GM06990 (cell line): ENCODE results near the gene PSMG4.
A peak's percentile ranks its signal among the peaks of the same experiment; 100 is the strongest.

Experiments used
- DNase-seq: peaks from one replicate; pipeline ENCODE4 v3.0.0-alpha.2; 2011; ENCODE audit not compliant: insufficient read length; ENCODE audit errors: extremely low read depth
- H3K27me3 ChIP-seq: replicated peaks from 2 replicates; pipeline ENCODE4 v1.6.0; 2011; ENCODE audit warnings: low read length; ENCODE audit not compliant: control insufficient read depth, insufficient read depth
- H3K36me3 ChIP-seq: 2 replicates; pipeline ENCODE4 v1.5.1; 2011; ENCODE audit warnings: low read length; ENCODE audit not compliant: control insufficient read depth, insufficient read depth
- H3K4me3 ChIP-seq: replicated peaks from 2 replicates; pipeline ENCODE4 v1.5.1; 2011; ENCODE audit warnings: low read depth, mild to moderate bottlenecking, control low read depth, low read length
- TF ChIP-seq, protein P1 (sequence below): IDR thresholded peaks from 2 replicates; pipeline ENCODE4 v1.5.1; 2011; ENCODE audit warnings: low read length, control low read depth, mild to moderate bottlenecking, inconsistent platforms; ENCODE audit not compliant: insufficient read depth, poor library complexity, severe bottlenecking

The PSMG4 gene, protein sequence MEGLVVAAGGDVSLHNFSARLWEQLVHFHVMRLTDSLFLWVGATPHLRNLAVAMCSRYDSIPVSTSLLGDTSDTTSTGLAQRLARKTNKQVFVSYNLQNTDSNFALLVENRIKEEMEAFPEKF

DNA sequence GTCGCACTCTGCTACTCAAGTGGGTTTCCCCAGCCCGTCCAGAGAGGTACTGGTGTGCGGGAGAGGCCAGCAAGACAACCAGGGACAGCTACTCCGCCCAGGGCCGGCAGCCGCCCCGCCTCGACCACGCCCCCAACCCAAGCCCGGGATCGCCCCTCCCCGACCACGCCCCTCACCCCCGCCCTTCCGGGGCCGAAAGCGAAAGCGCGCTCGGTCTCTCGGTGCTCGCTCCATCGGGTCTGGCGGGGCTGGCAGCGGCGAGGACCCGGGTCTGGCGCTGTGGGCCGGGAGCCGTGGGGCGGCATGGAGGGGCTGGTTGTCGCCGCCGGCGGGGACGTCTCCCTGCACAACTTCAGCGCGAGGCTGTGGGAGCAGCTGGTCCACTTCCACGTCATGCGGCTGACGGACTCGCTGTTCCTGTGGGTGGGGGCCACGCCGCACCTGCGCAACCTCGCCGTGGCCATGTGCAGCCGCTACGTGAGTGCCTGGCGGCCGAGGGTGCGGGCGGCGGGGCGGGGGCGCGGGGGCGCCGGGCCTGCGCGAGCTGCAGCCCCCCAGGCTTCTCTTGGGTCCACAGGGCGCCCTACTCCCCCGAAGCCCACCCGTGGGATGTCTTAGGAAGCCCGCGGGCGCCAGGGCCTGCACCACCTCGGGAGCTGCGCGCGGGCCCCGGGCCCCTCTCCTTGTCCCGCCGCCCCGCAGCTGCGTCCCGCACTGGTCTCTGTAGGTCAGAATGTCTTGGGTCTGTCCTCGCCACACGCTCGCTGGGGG lies at the start of gene PSMG4:
Gene PSMG4, plus strand, starts transcription at position 228 of the 771 bp plus-strand sequence. Its CDS starts 76 bp downstream, at position 304.
- Histone ChIP-seq H3K36me3 (peaks cover 7% of the 10 kb centered on the region), H3K4me3 (peak within 1 kb of the TSS; percentile 88), H3K27me3 (no peaks in the 10 kb centered on the region)
- peak; percentile 91 for DNase-seq
- TF ChIP-seq, protein P1, sequence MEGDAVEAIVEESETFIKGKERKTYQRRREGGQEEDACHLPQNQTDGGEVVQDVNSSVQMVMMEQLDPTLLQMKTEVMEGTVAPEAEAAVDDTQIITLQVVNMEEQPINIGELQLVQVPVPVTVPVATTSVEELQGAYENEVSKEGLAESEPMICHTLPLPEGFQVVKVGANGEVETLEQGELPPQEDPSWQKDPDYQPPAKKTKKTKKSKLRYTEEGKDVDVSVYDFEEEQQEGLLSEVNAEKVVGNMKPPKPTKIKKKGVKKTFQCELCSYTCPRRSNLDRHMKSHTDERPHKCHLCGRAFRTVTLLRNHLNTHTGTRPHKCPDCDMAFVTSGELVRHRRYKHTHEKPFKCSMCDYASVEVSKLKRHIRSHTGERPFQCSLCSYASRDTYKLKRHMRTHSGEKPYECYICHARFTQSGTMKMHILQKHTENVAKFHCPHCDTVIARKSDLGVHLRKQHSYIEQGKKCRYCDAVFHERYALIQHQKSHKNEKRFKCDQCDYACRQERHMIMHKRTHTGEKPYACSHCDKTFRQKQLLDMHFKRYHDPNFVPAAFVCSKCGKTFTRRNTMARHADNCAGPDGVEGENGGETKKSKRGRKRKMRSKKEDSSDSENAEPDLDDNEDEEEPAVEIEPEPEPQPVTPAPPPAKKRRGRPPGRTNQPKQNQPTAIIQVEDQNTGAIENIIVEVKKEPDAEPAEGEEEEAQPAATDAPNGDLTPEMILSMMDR = no peak

DNA sequence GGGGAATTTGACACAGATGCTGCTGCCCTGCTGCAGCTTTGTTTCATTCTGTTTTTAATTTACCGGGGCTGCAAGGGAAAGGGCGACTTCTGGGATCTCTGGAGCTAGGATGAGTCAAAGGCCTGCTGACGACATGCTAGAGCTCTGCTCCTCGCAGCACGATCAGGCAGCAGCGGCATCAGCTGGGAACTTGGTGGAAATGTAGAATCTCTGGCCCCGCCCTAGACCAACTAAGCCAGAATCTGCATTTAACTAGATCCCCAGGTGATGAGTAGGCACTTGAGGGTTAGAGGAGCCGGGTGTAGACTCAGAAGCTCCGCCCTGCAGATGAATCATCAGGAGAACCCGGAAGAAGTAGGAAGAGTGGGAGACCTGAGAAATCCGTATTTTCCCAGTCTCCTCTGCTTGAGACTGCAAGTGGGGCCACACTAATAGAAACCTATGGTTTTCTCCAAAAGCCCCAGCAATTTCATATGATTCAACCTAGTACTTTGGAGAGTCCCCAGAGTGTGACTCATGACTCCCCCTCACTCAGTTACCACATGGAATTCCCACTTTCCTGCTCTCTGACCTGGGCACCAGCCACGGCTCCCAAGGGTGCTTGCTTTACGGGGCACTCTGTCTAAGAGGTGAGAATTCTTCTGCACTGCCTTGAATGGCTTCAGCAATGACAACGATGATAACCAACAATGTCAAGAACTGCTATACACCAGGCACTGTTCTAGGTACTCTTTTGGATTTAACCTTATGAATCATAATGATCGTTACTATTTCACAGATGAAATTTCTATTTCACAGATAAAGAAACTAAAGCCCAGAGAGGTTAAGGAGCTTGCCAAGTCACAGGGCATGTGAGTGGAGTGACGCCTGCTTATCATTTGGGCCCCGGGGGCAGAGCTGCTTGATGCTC lies 49.4 kb upstream of the PSMG4 start:
- peak; percentile 69 for DNase-seq
- H3K27me3 ChIP-seq = no peaks in the 10 kb centered on the region
- 0 out of 2 replicates have a peak overlapping the region, but pooled peaks have one; percentile 7 for H3K4me3 ChIP-seq
- TF ChIP-seq, protein P1 = peak; percentile 21
- H3K36me3 ChIP-seq = no peaks in the 10 kb centered on the region

DNA sequence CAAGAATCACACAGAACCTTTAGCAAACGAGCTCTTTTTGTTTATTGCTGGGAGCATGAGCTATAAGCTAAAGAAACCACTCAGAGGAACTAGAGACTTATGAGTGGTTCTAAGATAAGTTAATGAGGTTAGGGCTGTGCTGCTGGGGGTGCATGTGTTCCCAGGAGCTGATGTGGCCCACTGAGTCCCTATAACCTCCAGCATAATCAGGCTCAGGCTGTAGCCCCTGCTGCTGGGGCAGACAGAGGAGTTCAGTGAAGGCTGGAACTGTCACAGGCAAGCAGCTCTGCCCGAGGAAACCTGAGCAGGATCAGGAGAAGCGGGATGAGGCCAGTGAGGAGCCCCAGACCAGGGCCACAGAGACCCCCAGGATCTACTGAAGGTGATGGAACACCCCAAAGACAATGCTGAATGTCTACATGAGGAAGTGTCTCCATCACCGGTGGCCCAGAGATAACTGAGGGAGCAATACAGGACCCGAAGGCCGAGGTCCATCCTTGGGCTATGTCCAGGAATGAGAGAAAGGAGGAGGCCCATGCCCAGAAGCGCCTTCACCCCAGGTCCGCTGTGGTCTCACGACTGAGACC lies 48.6 kb upstream of the PSMG4 start:
- no peak for DNase-seq
- Histone ChIP-seq H3K36me3 (no peaks in the 10 kb centered on the region), H3K27me3 (no peaks in the 10 kb centered on the region), H3K4me3 (no peak overlapping the region)
- TF ChIP-seq, protein P1 = no peak

DNA sequence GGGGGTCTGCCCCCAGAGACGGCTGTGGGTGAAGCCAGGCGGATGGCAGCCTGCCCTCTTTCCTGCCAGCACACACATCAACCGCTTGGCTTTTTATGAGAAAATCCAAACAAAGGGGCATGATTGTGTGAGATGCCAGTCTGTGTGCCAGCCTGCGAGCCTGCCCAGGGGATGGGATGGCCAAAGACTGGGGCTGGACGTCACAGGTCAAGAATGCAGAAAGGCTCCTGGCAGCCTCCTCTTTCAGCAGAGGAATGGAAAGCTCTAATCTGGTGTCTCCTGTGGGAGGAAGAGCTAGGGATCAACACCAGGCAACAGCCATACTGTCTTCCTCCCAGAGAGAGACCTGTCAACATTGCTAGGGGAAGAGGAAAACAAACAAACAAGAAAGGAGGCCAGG lies 47.1 kb upstream of the PSMG4 start:
- H3K27me3 ChIP-seq = no peaks in the 10 kb centered on the region
- TF ChIP-seq, protein P1 = no peak
- DNase-seq = no peak
- no peak overlapping the region for H3K4me3 ChIP-seq
- no peaks in the 10 kb centered on the region for H3K36me3 ChIP-seq

DNA sequence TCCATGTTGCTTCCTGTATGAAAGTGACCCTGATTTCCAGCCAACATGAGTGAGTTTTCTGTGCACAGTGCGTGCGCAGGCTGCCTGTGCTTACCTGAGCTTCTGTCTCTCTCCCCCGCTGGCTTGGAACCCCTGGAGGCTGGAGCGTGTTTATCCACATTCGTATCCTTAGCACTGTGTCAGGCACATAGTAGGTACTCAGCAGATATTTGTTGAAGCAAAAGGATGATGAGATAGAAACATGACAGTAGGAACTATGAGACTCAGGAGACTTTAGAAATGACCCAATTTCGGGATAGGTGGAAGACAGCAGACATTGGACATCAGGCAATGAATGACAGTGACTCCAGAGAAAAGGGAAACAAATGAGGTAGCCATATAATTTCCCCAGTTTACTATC lies 46.5 kb upstream of the PSMG4 start:
- Histone ChIP-seq H3K27me3 (no peaks in the 10 kb centered on the region), H3K4me3 (no peak overlapping the region), H3K36me3 (no peaks in the 10 kb centered on the region)
- no peak for DNase-seq
- TF ChIP-seq, protein P1 = no peak
